IMR-90 (cell line): ENCODE data around the gene ANKRD2.

ENCODE experiments used
- BHLHE40 ChIP-seq: fragments of 150-350 bp; IDR thresholded peaks from 2 replicates; pipeline ENCODE4 v1.6.1; 2016; ENCODE audit warnings: mild to moderate bottlenecking, low read depth, low read length
- POLR2A ChIP-seq: IDR thresholded peaks from 2 replicates; pipeline ENCODE4 v1.6.1; 2012; ENCODE audit warnings: mild to moderate bottlenecking, low read depth, low read length
- RFX5 ChIP-seq: IDR thresholded peaks from 2 replicates; pipeline ENCODE4 v1.8.0; 2012; ENCODE audit warnings: low read depth, mild to moderate bottlenecking, low read length, moderate library complexity
- TF ChIP-seq, protein P1 (sequence below): conservative IDR thresholded peaks from 2 replicates; pipeline ENCODE4 v1.5.1; 2012; ENCODE audit warnings: mild to moderate bottlenecking, low read depth, low read length, improper control_type of control experiment

DNA sequence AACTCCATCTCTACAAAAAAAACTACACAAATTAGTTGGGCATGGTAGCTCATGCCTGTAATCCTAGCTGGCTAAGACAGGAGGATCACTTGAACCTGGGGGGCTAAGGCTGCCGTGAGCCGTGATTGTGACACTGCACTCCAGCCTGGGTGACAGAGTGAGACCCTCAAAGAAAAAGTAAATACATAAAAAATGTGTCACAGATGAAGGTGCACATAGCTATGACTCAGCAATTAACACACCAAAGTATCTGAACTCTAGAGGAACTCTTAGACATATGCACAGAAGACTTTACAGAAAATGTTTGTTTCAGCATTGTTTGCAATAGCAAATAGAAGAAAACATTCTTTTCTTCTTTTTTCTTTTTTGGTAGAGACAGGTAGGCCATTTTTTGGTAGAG, 25.2 kb downstream of the ANKRD2 start:
- TF ChIP-seq POLR2A (no peak), BHLHE40 (no peak), RFX5 (no peak)
- TF ChIP-seq, protein P1, sequence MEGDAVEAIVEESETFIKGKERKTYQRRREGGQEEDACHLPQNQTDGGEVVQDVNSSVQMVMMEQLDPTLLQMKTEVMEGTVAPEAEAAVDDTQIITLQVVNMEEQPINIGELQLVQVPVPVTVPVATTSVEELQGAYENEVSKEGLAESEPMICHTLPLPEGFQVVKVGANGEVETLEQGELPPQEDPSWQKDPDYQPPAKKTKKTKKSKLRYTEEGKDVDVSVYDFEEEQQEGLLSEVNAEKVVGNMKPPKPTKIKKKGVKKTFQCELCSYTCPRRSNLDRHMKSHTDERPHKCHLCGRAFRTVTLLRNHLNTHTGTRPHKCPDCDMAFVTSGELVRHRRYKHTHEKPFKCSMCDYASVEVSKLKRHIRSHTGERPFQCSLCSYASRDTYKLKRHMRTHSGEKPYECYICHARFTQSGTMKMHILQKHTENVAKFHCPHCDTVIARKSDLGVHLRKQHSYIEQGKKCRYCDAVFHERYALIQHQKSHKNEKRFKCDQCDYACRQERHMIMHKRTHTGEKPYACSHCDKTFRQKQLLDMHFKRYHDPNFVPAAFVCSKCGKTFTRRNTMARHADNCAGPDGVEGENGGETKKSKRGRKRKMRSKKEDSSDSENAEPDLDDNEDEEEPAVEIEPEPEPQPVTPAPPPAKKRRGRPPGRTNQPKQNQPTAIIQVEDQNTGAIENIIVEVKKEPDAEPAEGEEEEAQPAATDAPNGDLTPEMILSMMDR: no peak
